ENCODE data around the gene OR5H14.
"Not testable (repeated sequence)": the region's sequence is repeated elsewhere in the genome, so short reads cannot be mapped to it uniquely, and the experiment has no call there.

GRCh38 chr3:98137826-98138557, 9.3 kb upstream of the OR5H14 start:
- not testable (repeated sequence) for TF ChIP-seq POLR2A, CTCF (IDR thresholded peaks at IDR 0.05)

All from thyroid gland (tissue), 4 donors.